22Rv1 (cell line): ENCODE measurements around the gene SLC6A19.

Experiments used
- ZFX ChIP-seq: fragments of 450-650 bp; IDR thresholded peaks from 2 replicates; pipeline ENCODE4 v1.6.1; 2017; ENCODE audit warnings: antibody characterized with exemption, borderline replicate concordance
- TF ChIP-seq, protein P1 (sequence below): fragments of 450-650 bp; IDR thresholded peaks from 2 replicates; pipeline ENCODE4 v1.5.1; 2017; ENCODE audit warnings: mild to moderate bottlenecking

DNA sequence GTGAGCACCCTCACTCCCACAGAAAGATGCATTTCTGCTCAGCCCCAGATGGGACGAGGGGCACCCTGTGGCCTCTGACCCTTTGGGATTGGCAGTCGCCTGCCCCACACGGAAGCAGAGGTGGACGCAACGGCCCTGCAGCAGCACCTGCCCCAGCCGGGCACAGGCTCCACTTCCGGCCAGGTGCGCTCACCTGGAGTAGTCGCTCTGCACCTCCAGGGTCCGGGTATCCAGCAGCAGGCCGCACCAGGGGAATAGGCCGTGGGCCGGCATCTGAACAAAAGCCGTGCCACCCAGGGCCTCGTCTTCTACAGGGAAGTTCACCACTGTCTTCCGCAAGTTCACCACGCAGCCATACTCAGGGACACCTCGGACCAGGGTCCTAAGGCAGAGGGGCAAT, 62.8 kb downstream of the SLC6A19 start:
- TF ChIP-seq, protein P1, sequence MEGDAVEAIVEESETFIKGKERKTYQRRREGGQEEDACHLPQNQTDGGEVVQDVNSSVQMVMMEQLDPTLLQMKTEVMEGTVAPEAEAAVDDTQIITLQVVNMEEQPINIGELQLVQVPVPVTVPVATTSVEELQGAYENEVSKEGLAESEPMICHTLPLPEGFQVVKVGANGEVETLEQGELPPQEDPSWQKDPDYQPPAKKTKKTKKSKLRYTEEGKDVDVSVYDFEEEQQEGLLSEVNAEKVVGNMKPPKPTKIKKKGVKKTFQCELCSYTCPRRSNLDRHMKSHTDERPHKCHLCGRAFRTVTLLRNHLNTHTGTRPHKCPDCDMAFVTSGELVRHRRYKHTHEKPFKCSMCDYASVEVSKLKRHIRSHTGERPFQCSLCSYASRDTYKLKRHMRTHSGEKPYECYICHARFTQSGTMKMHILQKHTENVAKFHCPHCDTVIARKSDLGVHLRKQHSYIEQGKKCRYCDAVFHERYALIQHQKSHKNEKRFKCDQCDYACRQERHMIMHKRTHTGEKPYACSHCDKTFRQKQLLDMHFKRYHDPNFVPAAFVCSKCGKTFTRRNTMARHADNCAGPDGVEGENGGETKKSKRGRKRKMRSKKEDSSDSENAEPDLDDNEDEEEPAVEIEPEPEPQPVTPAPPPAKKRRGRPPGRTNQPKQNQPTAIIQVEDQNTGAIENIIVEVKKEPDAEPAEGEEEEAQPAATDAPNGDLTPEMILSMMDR = no peak
- no peak for TF ChIP-seq ZFX
